Suprapubic skin (tissue), 4 donors: ENCODE results near the gene PCED1A.

ENCODE experiments used
- CTCF ChIP-seq, 2 donors: fragments of 200-600 bp in 1 of 2; fragments of 450-650 bp in 1 of 2; sonication (generic) in 1 of 2; IDR thresholded peaks; one replicate each; pipeline ENCODE4 v1.5.1; 2016 to 2019; ENCODE audit warnings: antibody characterized with exemption in 2 of 2, mild to moderate bottlenecking in 1 of 2, moderate library complexity in 1 of 2
- POLR2A ChIP-seq, 2 donors: fragments of 450-650 bp; IDR thresholded peaks; one replicate each; pipeline ENCODE4 v1.6.1; 2017; ENCODE audit warnings: antibody characterized with exemption in 2 of 2, mild to moderate bottlenecking in 2 of 2, moderate library complexity in 2 of 2
- POLR2AphosphoS5 ChIP-seq, 3 donors: sonication (generic); formaldehyde crosslinking; IDR thresholded peaks; one replicate each; pipeline ENCODE4 v1.6.1; 2017; ENCODE audit warnings: antibody characterized with exemption in 3 of 3

- TF ChIP-seq CTCF (IDR thresholded peaks at IDR 0.05) (no peak), POLR2A (IDR thresholded peaks at IDR 0.05) (no peak), POLR2AphosphoS5 (IDR thresholded peaks at IDR 0.05) (no peak)
These were observed 18.4 kb downstream of the PCED1A start for GRCh38 chr20:2822073-2822472.
